T-helper 17 cell (primary cell): ENCODE results near the gene MCM3AP. TPM values are rescaled to one million over a fixed set of nuclear protein-coding genes. Genes with fewer than 3 reads are reported as not detected.
"Not testable (repeated sequence)": the region's sequence is repeated elsewhere in the genome, so short reads cannot be mapped to it uniquely, and the experiment has no call there.

Experiments
- ATAC-seq: fragments of 150-1000 bp; cut with Tn5 transposase; 2 replicates; pipeline ENCODE4 v1.10.0; 2021; ENCODE audit warnings: mild to moderate bottlenecking, moderate library complexity
- DNase-seq, 3 donors: peaks; one replicate each; pipeline versions ENCODE4 v3.0.0 to v3.0.0-alpha.2; 2020 to 2021
- H3K9me3 ChIP-seq: one replicate; pipeline ENCODE4 v1.7.0; 2013; ENCODE audit warnings: low read length, mild to moderate bottlenecking; ENCODE audit not compliant: control insufficient read depth, poor library complexity, severe bottlenecking
- H3K27ac Mint-ChIP-seq: one replicate; pipeline ENCODE4 v1.8.0; 2022; ENCODE audit warnings: mild to moderate bottlenecking, moderate library complexity, mixed read lengths
- H3K27me3 Mint-ChIP-seq: one replicate; pipeline ENCODE4 v1.8.0; 2022; ENCODE audit warnings: mixed read lengths
- H3K36me3 Mint-ChIP-seq: one replicate; pipeline ENCODE4 v1.8.0; 2022; ENCODE audit warnings: low read depth, mixed read lengths
- H3K4me1 Mint-ChIP-seq: one replicate; pipeline ENCODE4 v1.8.0; 2022; ENCODE audit warnings: mild to moderate bottlenecking, mixed read lengths
- H3K4me3 Mint-ChIP-seq: one replicate; pipeline ENCODE4 v1.8.0; 2022; ENCODE audit warnings: mild to moderate bottlenecking, moderate library complexity, mixed read lengths
- total RNA-seq, 4 donors: library from RNA in 2 of 4; stranded (reverse) in 2 of 4; gene quantifications; one replicate each; pipeline ENCODE4 v1.2.3 and lab custom pipeline; 2022 to 2026

The MCM3AP gene
- total RNA-seq, 2 donors from 2014 or later, result 114 to 120 TPM

- no peak for ATAC-seq
- peaks cover 16% of the 10 kb centered on the region for H3K36me3 Mint-ChIP-seq
- DNase-seq, result no peak
- H3K4me1 Mint-ChIP-seq, result peaks cover 14% of the 10 kb centered on the region
- peak overlapping the region; percentile 43 for H3K27ac Mint-ChIP-seq
- H3K9me3 ChIP-seq, result no peaks in the 10 kb centered on the region
- no peak overlapping the region for H3K4me3 Mint-ChIP-seq
- no peaks in the 10 kb centered on the region for H3K27me3 Mint-ChIP-seq
Observed at GRCh38 chr21:46239817-46240325, 45.5 kb downstream of the MCM3AP start.

GRCh38 chr21:46237474-46237873 is 47.9 kb downstream of the MCM3AP start:
- Mint-ChIP-seq H3K36me3 (peaks cover 26% of the 10 kb centered on the region), H3K27ac (no peak overlapping the region), H3K27me3 (no peaks in the 10 kb centered on the region), H3K4me1 (peaks cover 23% of the 10 kb centered on the region), H3K4me3 (no peak overlapping the region)
- DNase-seq, result no peak
- ATAC-seq, result no peak
- no peaks in the 10 kb centered on the region for H3K9me3 ChIP-seq

- ATAC-seq, result no peak
- Mint-ChIP-seq H3K4me1 (peaks cover 27% of the 10 kb centered on the region), H3K4me3 (no peak overlapping the region), H3K36me3 (peaks cover 19% of the 10 kb centered on the region), H3K27ac (peak overlapping the region; percentile 78), H3K27me3 (no peaks in the 10 kb centered on the region)
- no peaks in the 10 kb centered on the region for H3K9me3 ChIP-seq
- DNase-seq, result no peak
Observed at GRCh38 chr21:46234436-46234950, 50.9 kb downstream of the MCM3AP start.

- H3K9me3 ChIP-seq, result no peaks in the 10 kb centered on the region
- H3K27ac Mint-ChIP-seq, result no peak overlapping the region
- no peak for DNase-seq
- peaks cover 49% of the 10 kb centered on the region for H3K4me1 Mint-ChIP-seq
- H3K36me3 Mint-ChIP-seq, result peaks cover 14% of the 10 kb centered on the region
- H3K27me3 Mint-ChIP-seq, result no peaks in the 10 kb centered on the region
- peak overlapping the region; percentile 90 for H3K4me3 Mint-ChIP-seq
- no peak for ATAC-seq
Observed at GRCh38 chr21:46229923-46230260, 55.5 kb downstream of the MCM3AP start.

- peak overlapping the region; percentile 72 for H3K27ac Mint-ChIP-seq
- ATAC-seq, result peak; percentile 52
- DNase-seq, result peak in 1 of 3 donors; percentile 16
Observed at GRCh38 chr21:46229133-46229922, 56.1 kb downstream of the MCM3AP start.

GRCh38 chr21:46228345-46229051 is 56.9 kb downstream of the MCM3AP start, which contains the start of gene LSS:
Gene LSS (minus strand): TSS chr21:46228774. CDS start chr21:46228745, 29 bp downstream.
- H3K27ac Mint-ChIP-seq, result peak within 1 kb of the TSS; percentile 80
- no peaks in the 10 kb centered on the region for H3K27me3 Mint-ChIP-seq
- H3K4me1 Mint-ChIP-seq, result peaks cover 40% of the 10 kb centered on the region
- ATAC-seq, result peak; percentile 99
- H3K36me3 Mint-ChIP-seq, result peaks cover 2% of the 10 kb centered on the region
- DNase-seq, result peak; percentile 95 to 99 (median 99)
- no peaks in the 10 kb centered on the region for H3K9me3 ChIP-seq
- H3K4me3 Mint-ChIP-seq, result peak within 1 kb of the TSS; percentile 90

More at GRCh38 chr21:46229133-46229922, 56.1 kb downstream of the MCM3AP start:
- no peaks in the 10 kb centered on the region for H3K27me3 Mint-ChIP-seq
- peaks cover 8% of the 10 kb centered on the region for H3K36me3 Mint-ChIP-seq
- peaks cover 46% of the 10 kb centered on the region for H3K4me1 Mint-ChIP-seq
- H3K4me3 Mint-ChIP-seq, result peak overlapping the region; percentile 90
- H3K9me3 ChIP-seq, result no peaks in the 10 kb centered on the region

- DNase-seq (no peak), ATAC-seq (no peak)
- Mint-ChIP-seq H3K4me3 (peak overlapping the region; percentile 90), H3K4me1 (peaks cover 39% of the 10 kb centered on the region), H3K27ac (peak overlapping the region; percentile 80), H3K36me3 (peaks cover 2% of the 10 kb centered on the region), H3K27me3 (no peaks in the 10 kb centered on the region)
- no peaks in the 10 kb centered on the region for H3K9me3 ChIP-seq
Observed at GRCh38 chr21:46227811-46228344, 57.5 kb downstream of the MCM3AP start.

- Mint-ChIP-seq H3K36me3 (peaks cover 2% of the 10 kb centered on the region), H3K27ac (peak overlapping the region; percentile 80), H3K4me1 (peaks cover 39% of the 10 kb centered on the region), H3K27me3 (no peaks in the 10 kb centered on the region), H3K4me3 (peak overlapping the region; percentile 90)
- no peak for DNase-seq
- no peak for ATAC-seq
- H3K9me3 ChIP-seq, result no peaks in the 10 kb centered on the region
Observed at GRCh38 chr21:46226920-46227599, 58.4 kb downstream of the MCM3AP start.

GRCh38 chr21:46226146-46226545 is 59.3 kb downstream of the MCM3AP start:
- no peak overlapping the region for H3K4me3 Mint-ChIP-seq
- peaks cover 2% of the 10 kb centered on the region for H3K36me3 Mint-ChIP-seq
- no peak overlapping the region for H3K27ac Mint-ChIP-seq
- H3K27me3 Mint-ChIP-seq, result no peaks in the 10 kb centered on the region
- H3K4me1 Mint-ChIP-seq, result peaks cover 36% of the 10 kb centered on the region
- ATAC-seq, result no peak
- H3K9me3 ChIP-seq, result no peaks in the 10 kb centered on the region
- no peak for DNase-seq

- H3K27ac Mint-ChIP-seq, H3K27me3 Mint-ChIP-seq: not testable (repeated sequence)
- peaks cover 33% of the 10 kb centered on the region for H3K4me1 Mint-ChIP-seq
Observed at GRCh38 chr21:46223661-46224060, 61.8 kb downstream of the MCM3AP start.

GRCh38 chr21:46223217-46223616 is 62.2 kb downstream of the MCM3AP start:
- Mint-ChIP-seq H3K36me3 (peaks cover 11% of the 10 kb centered on the region), H3K27ac (no peak overlapping the region), H3K27me3 (no peaks in the 10 kb centered on the region), H3K4me3 (no peak overlapping the region), H3K4me1 (peaks cover 33% of the 10 kb centered on the region)
- DNase-seq (no peak), ATAC-seq (no peak)
- no peaks in the 10 kb centered on the region for H3K9me3 ChIP-seq

More at GRCh38 chr21:46223661-46224060, 61.8 kb downstream of the MCM3AP start:
- not testable (repeated sequence) for H3K9me3 ChIP-seq, H3K4me3 Mint-ChIP-seq, DNase-seq, ATAC-seq
- peaks cover 11% of the 10 kb centered on the region for H3K36me3 Mint-ChIP-seq

- Mint-ChIP-seq H3K27me3 (no peaks in the 10 kb centered on the region), H3K4me1 (peaks cover 29% of the 10 kb centered on the region), H3K36me3 (peaks cover 11% of the 10 kb centered on the region), H3K4me3 (no peak overlapping the region), H3K27ac (no peak overlapping the region)
- H3K9me3 ChIP-seq, result no peaks in the 10 kb centered on the region
- ATAC-seq (no peak), DNase-seq (no peak)
Observed at GRCh38 chr21:46222436-46223116, 62.8 kb downstream of the MCM3AP start.
